HepG2 (cell line): Measurements from ENCODE around the gene AP4S1. TPM values are rescaled to one million over a fixed set of nuclear protein-coding genes. Genes with fewer than 3 reads are reported as not detected.

Experiments
- CSRNP2 ChIP-seq: sonication (generic); formaldehyde crosslinking; conservative IDR thresholded peaks from 2 replicates; pipeline ENCODE4 v1.8.0; 2022; ENCODE audit warnings: low read depth, missing genetic modification reagents
- EEA1 ChIP-seq: sonication (generic); formaldehyde crosslinking; IDR thresholded peaks from 2 replicates; pipeline ENCODE4 v1.5.1; 2020; ENCODE audit warnings: mild to moderate bottlenecking, missing genetic modification reagents, borderline replicate concordance
- GLI4 ChIP-seq: sonication (generic); formaldehyde crosslinking; IDR thresholded peaks from 2 replicates; pipeline ENCODE4 v1.5.1; 2020; ENCODE audit warnings: missing genetic modification reagents, mild to moderate bottlenecking, moderate library complexity, borderline replicate concordance
- HNRNPLL ChIP-seq: fragments of 200-400 bp; formaldehyde crosslinking; IDR thresholded peaks from 2 replicates; pipeline ENCODE4 v1.6.1; 2017; ENCODE audit warnings: mild to moderate bottlenecking, low read depth, low read length; ENCODE audit not compliant: poor library complexity, severe bottlenecking
- IRF1 ChIP-seq: sonication (generic); formaldehyde crosslinking; IDR thresholded peaks from 2 replicates; pipeline ENCODE4 v1.4.0; 2020; ENCODE audit warnings: low read depth, mild to moderate bottlenecking, missing genetic modification reagents
- KAT2B ChIP-seq: fragments of 150-350 bp; IDR thresholded peaks from 2 replicates; pipeline ENCODE4 v1.6.1; 2014; ENCODE audit warnings: low read depth, low read length, borderline replicate concordance
- MAFF ChIP-seq: IDR thresholded peaks from 2 replicates; pipeline ENCODE4 v1.6.1; 2011; ENCODE audit warnings: low read depth, low read length, improper control_type of control experiment
- MTA1 ChIP-seq: sonication (generic); formaldehyde crosslinking; IDR thresholded peaks from 2 replicates; pipeline ENCODE4 v1.4.0; 2020; ENCODE audit warnings: missing genetic modification reagents, mild to moderate bottlenecking, borderline replicate concordance
- MTERF4 ChIP-seq: sonication (generic); formaldehyde crosslinking; IDR thresholded peaks from 2 replicates; pipeline ENCODE4 v1.8.0; 2023; ENCODE audit warnings: mild to moderate bottlenecking, missing genetic modification reagents
- MXI1 ChIP-seq: IDR thresholded peaks from 3 replicates; pipeline ENCODE4 v1.6.1; 2012; ENCODE audit warnings: low read depth, low read length, inconsistent platforms, borderline replicate concordance
- POGK ChIP-seq: sonication (generic); formaldehyde crosslinking; conservative IDR thresholded peaks from 2 replicates; pipeline ENCODE4 v1.8.0; 2022; ENCODE audit warnings: mild to moderate bottlenecking, moderate library complexity, missing genetic modification reagents
- SETDB1 ChIP-seq: sonication (generic); formaldehyde crosslinking; IDR thresholded peaks from 2 replicates; pipeline ENCODE4 v1.5.1; 2020; ENCODE audit warnings: missing genetic modification reagents, mild to moderate bottlenecking, borderline replicate concordance
- TOE1 ChIP-seq: sonication (generic); formaldehyde crosslinking; IDR thresholded peaks from 2 replicates; pipeline ENCODE4 v1.4.0; 2020; ENCODE audit warnings: mild to moderate bottlenecking, missing genetic modification reagents
- ZBTB34 ChIP-seq: sonication (generic); formaldehyde crosslinking; IDR thresholded peaks from 2 replicates; pipeline ENCODE4 v1.8.0; 2022; ENCODE audit warnings: mild to moderate bottlenecking, missing genetic modification reagents
- ZNF10 ChIP-seq: sonication (generic); formaldehyde crosslinking; IDR thresholded peaks from 2 replicates; pipeline ENCODE4 v1.4.0; 2020; ENCODE audit warnings: mild to moderate bottlenecking, low read depth, missing genetic modification reagents, borderline replicate concordance
- ZNF143 ChIP-seq: sonication (generic); formaldehyde crosslinking; IDR thresholded peaks from 2 replicates; pipeline ENCODE4 v1.4.0; 2020; ENCODE audit warnings: missing genetic modification reagents
- ZNF24 ChIP-seq: fragments of 450-650 bp; IDR thresholded peaks from 2 replicates; pipeline ENCODE4 v1.6.1; 2017; ENCODE audit warnings: antibody characterized with exemption, mild to moderate bottlenecking
- ZNF576 ChIP-seq: sonication (generic); formaldehyde crosslinking; IDR thresholded peaks from 2 replicates; pipeline ENCODE4 v1.4.0; 2020; ENCODE audit warnings: mild to moderate bottlenecking, missing genetic modification reagents
- ZNF607 ChIP-seq: sonication (generic); formaldehyde crosslinking; IDR thresholded peaks from 2 replicates; pipeline ENCODE4 v1.5.1; 2020; ENCODE audit warnings: missing genetic modification reagents, mild to moderate bottlenecking, borderline replicate concordance
- ZNF615 ChIP-seq: sonication (generic); formaldehyde crosslinking; IDR thresholded peaks from 2 replicates; pipeline ENCODE4 v1.5.0; 2020; ENCODE audit warnings: mild to moderate bottlenecking, missing genetic modification reagents, borderline replicate concordance
- ZNF772 ChIP-seq: sonication (generic); formaldehyde crosslinking; IDR thresholded peaks from 2 replicates; pipeline ENCODE4 v1.5.0; 2020; ENCODE audit warnings: mild to moderate bottlenecking, missing genetic modification reagents
- ZNF850 ChIP-seq: sonication (generic); formaldehyde crosslinking; conservative IDR thresholded peaks from 2 replicates; pipeline ENCODE4 v1.9.0; 2021; ENCODE audit warnings: mild to moderate bottlenecking, missing genetic modification reagents
- polyA plus RNA-seq, 8 experiments: library from polyadenylated mRNA; depleted of rRNA in 3 of 8; stranded (reverse) in 7 of 8; unstranded in 1 of 8; fragments of >200 nt; fragmentation: Illumina TruSeq in 4 of 8; extraction: Trizol in 4 of 8; gene quantifications; 2 replicates each; pipeline versions ENCODE4 v1.2.1 to v1.2.3, GENCODE V29; 2011 to 2016; ENCODE audit warnings: low read depth in 4 of 8, missing spikeins in 1 of 8, mixed read lengths in 1 of 8; ENCODE audit not compliant: insufficient read depth in 1 of 8
- total RNA-seq, 5 experiments: library from RNA; depleted of rRNA; stranded (reverse); fragments of >200 nt; fragmentation: Illumina TruSeq; extraction: Trizol; gene quantifications; 2 replicates each; pipeline ENCODE4 v1.2.3, GENCODE V29; 2016; ENCODE audit warnings: low read depth in 1 of 5

The AP4S1 gene
- total and polyA plus RNA-seq, 2 of the 13 experiments (the other 11 are each of a cell fraction or from before 2014, with no cell fraction given), result 3.9 to 21.1 TPM

- TF ChIP-seq POGK (CRISPR knock-in tag) (peak; percentile 77; the same call in 1 of the 2 replicates), MTA1 (CRISPR knock-in tag) (peak; percentile 85), ZNF615 (CRISPR knock-in tag) (no peak; the same call in 1 of the 2 replicates), ZNF576 (CRISPR knock-in tag) (no peak), IRF1 (CRISPR knock-in tag) (peak; percentile 93; the same call in 1 of the 2 replicates), ZNF772 (CRISPR knock-in tag) (peak; percentile 96), ZNF143 (CRISPR knock-in tag) (peak; percentile 63; the same call in 1 of the 2 replicates), ZNF607 (CRISPR knock-in tag) (peak; percentile 94), KAT2B (0 out of 2 replicates have a peak, but pooled peaks have one; percentile 9), TOE1 (no peak), ZNF24 (0 out of 2 replicates have a peak, but pooled peaks have one; percentile 48), ZNF10 (CRISPR knock-in tag) (no peak), MXI1 (peak; percentile 45; the same call in 1 of the 3 replicates), ZBTB34 (peak; percentile 25), EEA1 (CRISPR knock-in tag) (peak; percentile 97; the same call in 1 of the 2 replicates), GLI4 (CRISPR knock-in tag) (peak; percentile 97), MTERF4 (CRISPR knock-in tag) (peak; percentile 82), CSRNP2 (CRISPR knock-in tag) (no peak), HNRNPLL (peak; percentile 77), MAFF (no peak), SETDB1 (CRISPR knock-in tag) (no peak), ZNF850 (CRISPR knock-in tag) (peak; percentile 96; the same call in 1 of the 2 replicates)
Measured at GRCh38 chr14:31025367-31026076, at the start of gene AP4S1 (continued).
